ENCODE data around the gene SIDT1.
"Not testable (repeated sequence)": the region's sequence is repeated elsewhere in the genome, so short reads cannot be mapped to it uniquely, and the experiment has no call there.

The SIDT1 gene

GRCh38 chr3:113631573-113631972 is 99.2 kb downstream of the SIDT1 start:
- no peak for DNase-seq (ENCODE audit: low read depth in 2 of 2, low spot score in 1 of 2)

GRCh38 chr3:113634782-113635474 is 102.6 kb downstream of the SIDT1 start:
- no peak for DNase-seq (ENCODE audit: low read depth in 2 of 2, low spot score in 1 of 2)

- DNase-seq (ENCODE audit: low read depth in 2 of 2, low spot score in 1 of 2): not testable (repeated sequence)
Observed at GRCh38 chr3:113636034-113636433, 103.7 kb downstream of the SIDT1 start.

GRCh38 chr3:113637756-113638155 is 105.4 kb downstream of the SIDT1 start:
- no peak for DNase-seq (ENCODE audit: low read depth in 2 of 2, low spot score in 1 of 2)

GRCh38 chr3:113638910-113639309 is 106.6 kb downstream of the SIDT1 start:
- no peak for DNase-seq (ENCODE audit: low read depth in 2 of 2, low spot score in 1 of 2)

- no peak for DNase-seq (ENCODE audit: low read depth in 2 of 2, low spot score in 1 of 2)
Observed at GRCh38 chr3:113643583-113643982, 111.2 kb downstream of the SIDT1 start.

- DNase-seq (ENCODE audit: low read depth in 2 of 2, low spot score in 1 of 2): no peak
Observed at GRCh38 chr3:113648524-113648923, 116.2 kb downstream of the SIDT1 start.

- DNase-seq (ENCODE audit: low read depth in 2 of 2, low spot score in 1 of 2): no peak
Observed at GRCh38 chr3:113649174-113649845, 117.0 kb downstream of the SIDT1 start.

- no peak for DNase-seq (ENCODE audit: low read depth in 2 of 2, low spot score in 1 of 2)
Observed at GRCh38 chr3:113654310-113654709, 122.0 kb downstream of the SIDT1 start.

- DNase-seq (ENCODE audit: low read depth in 2 of 2, low spot score in 1 of 2): no peak
Observed at GRCh38 chr3:113654851-113655250, 122.5 kb downstream of the SIDT1 start.

- DNase-seq (ENCODE audit: low read depth in 2 of 2, low spot score in 1 of 2): no peak
Observed at GRCh38 chr3:113658107-113658506, 125.8 kb downstream of the SIDT1 start.

- DNase-seq (ENCODE audit: low read depth in 2 of 2, low spot score in 1 of 2): no peak
Observed at GRCh38 chr3:113659101-113659541, 126.8 kb downstream of the SIDT1 start.

- no peak for DNase-seq (ENCODE audit: low read depth in 2 of 2, low spot score in 1 of 2)
Observed at GRCh38 chr3:113659996-113660395, 127.6 kb downstream of the SIDT1 start.

- DNase-seq (ENCODE audit: low read depth in 2 of 2, low spot score in 1 of 2): no peak
Observed at GRCh38 chr3:113660458-113660857, 128.1 kb downstream of the SIDT1 start.

- no peak for DNase-seq (ENCODE audit: low read depth in 2 of 2, low spot score in 1 of 2)
Observed at GRCh38 chr3:113660896-113661295, 128.5 kb downstream of the SIDT1 start.

- no peak for DNase-seq (ENCODE audit: low read depth in 2 of 2, low spot score in 1 of 2)
Observed at GRCh38 chr3:113662824-113663223, 130.5 kb downstream of the SIDT1 start.

- DNase-seq (ENCODE audit: low read depth in 2 of 2, low spot score in 1 of 2): no peak
Observed at GRCh38 chr3:113663324-113663750, 131.0 kb downstream of the SIDT1 start.

GRCh38 chr3:113663761-113664160 is 131.4 kb downstream of the SIDT1 start:
- no peak for DNase-seq (ENCODE audit: low read depth in 2 of 2, low spot score in 1 of 2)

- no peak for DNase-seq (ENCODE audit: low read depth in 2 of 2, low spot score in 1 of 2)
Observed at GRCh38 chr3:113664523-113665094, 132.3 kb downstream of the SIDT1 start.

- no peak for DNase-seq (ENCODE audit: low read depth in 2 of 2, low spot score in 1 of 2)
Observed at GRCh38 chr3:113668015-113668414, 135.7 kb downstream of the SIDT1 start.

GRCh38 chr3:113673593-113673992 is 141.2 kb downstream of the SIDT1 start:
- no peak for DNase-seq (ENCODE audit: low read depth in 2 of 2, low spot score in 1 of 2)

GRCh38 chr3:113676261-113676660 is 143.9 kb downstream of the SIDT1 start:
- DNase-seq (ENCODE audit: low read depth in 2 of 2, low spot score in 1 of 2): no peak

Data from stimulated activated CD8-positive, alpha-beta memory T cell treated with anti-CD3 and anti-CD28 coated beads, Interleukin-4, amount 100 ng/mL, for 1 hour (primary cell).